Measurements from ENCODE around the gene TMEM52. TPM values are rescaled to one million over a fixed set of nuclear protein-coding genes. Genes with fewer than 3 reads are reported as not detected.
"Not testable (repeated sequence)": the region's sequence is repeated elsewhere in the genome, so short reads cannot be mapped to it uniquely, and the experiment has no call there.

Gene TMEM52
- total RNA-seq, 1 experiment from 2014 or later: 1.3 TPM

GRCh38 chr1:1946540-1946939 lies 27.5 kb upstream of the TMEM52 start:
- no peak for DNase-seq (ENCODE audit: low spot score)

GRCh38 chr1:1945782-1946393 lies 26.8 kb upstream of the TMEM52 start:
- no peak for DNase-seq (ENCODE audit: low spot score)

GRCh38 chr1:1943834-1944570 lies 24.9 kb upstream of the TMEM52 start:
- no peak for DNase-seq (ENCODE audit: low spot score)

- DNase-seq (ENCODE audit: low spot score): no peak
These were observed 23.9 kb upstream of the TMEM52 start for GRCh38 chr1:1942753-1943656.

- DNase-seq (ENCODE audit: low spot score): no peak
These were observed 23.0 kb upstream of the TMEM52 start for GRCh38 chr1:1941868-1942752.

GRCh38 chr1:1941211-1941841 lies 22.2 kb upstream of the TMEM52 start:
- DNase-seq (ENCODE audit: low spot score): no peak

GRCh38 chr1:1940123-1940425 lies 21.0 kb upstream of the TMEM52 start:
- DNase-seq (ENCODE audit: low spot score): no peak

GRCh38 chr1:1939296-1940122 lies 20.4 kb upstream of the TMEM52 start:
- no peak for DNase-seq (ENCODE audit: low spot score)

- no peak for DNase-seq (ENCODE audit: low spot score)
These were observed 19.7 kb upstream of the TMEM52 start for GRCh38 chr1:1938613-1939295.

GRCh38 chr1:1938276-1938573 lies 19.1 kb upstream of the TMEM52 start:
- DNase-seq (ENCODE audit: low spot score): no peak

- no peak for DNase-seq (ENCODE audit: low spot score)
These were observed 18.6 kb upstream of the TMEM52 start for GRCh38 chr1:1937549-1938275.

GRCh38 chr1:1937061-1937460 lies 18.0 kb upstream of the TMEM52 start:
- DNase-seq (ENCODE audit: low spot score): no peak

- not testable (repeated sequence) for DNase-seq (ENCODE audit: low spot score)
These were observed 15.8 kb upstream of the TMEM52 start for GRCh38 chr1:1934848-1935247.

GRCh38 chr1:1929639-1930545 lies 10.8 kb upstream of the TMEM52 start:
- DNase-seq (ENCODE audit: low spot score): no peak

- DNase-seq (ENCODE audit: low spot score): no peak
These were observed 10.1 kb upstream of the TMEM52 start for GRCh38 chr1:1929102-1929638.

- no peak for DNase-seq (ENCODE audit: low spot score)
These were observed 9.4 kb upstream of the TMEM52 start for GRCh38 chr1:1928231-1929101.

GRCh38 chr1:1927751-1928150 lies 8.7 kb upstream of the TMEM52 start:
- no peak for DNase-seq (ENCODE audit: low spot score)
